Measurements from ENCODE around the gene AP3B2.

GRCh38 chr15:82710926-82711490, 1.3 kb upstream of the AP3B2 start:
- TF ChIP-seq RAD21 (IDR thresholded peaks at IDR 0.05; ENCODE audit: low read length) = no peak
- no peak for TF ChIP-seq CTCF (conservative IDR thresholded peaks at IDR 0.05; ENCODE audit: low read depth, low read length)
- TF ChIP-seq RFX5 (IDR thresholded peaks at IDR 0.05; ENCODE audit: low read depth, low read length) = no peak
- TF ChIP-seq, protein P1, sequence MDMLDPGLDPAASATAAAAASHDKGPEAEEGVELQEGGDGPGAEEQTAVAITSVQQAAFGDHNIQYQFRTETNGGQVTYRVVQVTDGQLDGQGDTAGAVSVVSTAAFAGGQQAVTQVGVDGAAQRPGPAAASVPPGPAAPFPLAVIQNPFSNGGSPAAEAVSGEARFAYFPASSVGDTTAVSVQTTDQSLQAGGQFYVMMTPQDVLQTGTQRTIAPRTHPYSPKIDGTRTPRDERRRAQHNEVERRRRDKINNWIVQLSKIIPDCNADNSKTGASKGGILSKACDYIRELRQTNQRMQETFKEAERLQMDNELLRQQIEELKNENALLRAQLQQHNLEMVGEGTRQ (IDR thresholded peaks at IDR 0.05; ENCODE audit: low read depth, low read length) = no peak
- TF ChIP-seq SMC3 (IDR thresholded peaks at IDR 0.05; ENCODE audit: low read depth, low read length) = no peak
- no peak for TF ChIP-seq MXI1 (IDR thresholded peaks at IDR 0.05; ENCODE audit: borderline replicate concordance, low read depth, low read length)
- TF ChIP-seq POLR2A (IDR thresholded peaks at IDR 0.05; ENCODE audit: low read depth, low read length) = no peak
- no peak for TF ChIP-seq FOS (IDR thresholded peaks at IDR 0.05; ENCODE audit: low read depth, low read length)
- TF ChIP-seq CEBPB (IDR thresholded peaks at IDR 0.05; ENCODE audit: low read depth, low read length) = no peak
- TF ChIP-seq ELK1 (IDR thresholded peaks at IDR 0.05; ENCODE audit: borderline replicate concordance, low read depth, low read length) = no peak
- no peak for TF ChIP-seq NFE2L2 (IDR thresholded peaks at IDR 0.05; ENCODE audit: low read depth, low read length)
- TF ChIP-seq MAZ (IDR thresholded peaks at IDR 0.05; ENCODE audit: borderline replicate concordance, low read depth, low read length) = no peak
- TF ChIP-seq CHD1 (IDR thresholded peaks at IDR 0.05; ENCODE audit: low read depth, low read length) = no peak

Measured in IMR-90 (cell line).